Stimulated activated CD4-positive, alpha-beta T cell treated with anti-CD3 and anti-CD28 coated beads, Interleukin-1b, Interleukin-23, amount 100 ng/mL, for 1 hour (primary cell): ENCODE results near the gene PELI2.
A peak's percentile ranks its signal among the peaks of the same experiment; 100 is the strongest.

Source experiments
- DNase-seq, 2 donors: peaks; one replicate each; pipeline ENCODE4 v3.0.0-alpha.2; 2020; ENCODE audit warnings: low read depth in 2 of 2

PELI2 gene

GRCh38 chr14:56299306-56299984 lies 181.2 kb downstream of the PELI2 start:
- no peak for DNase-seq

- DNase-seq = no peak
Observed at GRCh38 chr14:56300495-56300894, 182.3 kb downstream of the PELI2 start.

DNA sequence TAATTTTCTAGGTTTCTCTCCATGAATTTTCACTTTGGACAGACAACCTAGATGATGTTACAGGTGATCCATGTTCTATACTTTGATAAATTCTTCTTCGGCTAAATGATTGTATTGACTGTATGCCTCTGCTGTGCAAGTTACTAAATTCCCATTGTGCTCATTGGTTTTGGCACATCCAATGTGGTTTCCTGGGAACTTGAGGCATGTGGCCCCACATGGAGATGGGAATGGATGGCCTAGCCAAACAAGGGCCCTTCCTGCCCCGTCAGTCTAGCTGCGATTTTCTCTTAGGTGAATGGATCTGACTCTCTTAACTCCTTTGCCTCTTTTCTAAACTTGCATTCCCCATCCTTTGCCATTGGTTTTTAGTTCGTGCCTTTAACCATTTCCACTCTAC lies 186.2 kb downstream of the PELI2 start:
- DNase-seq = no peak

- no peak for DNase-seq
Observed at GRCh38 chr14:56309198-56309597, 191.0 kb downstream of the PELI2 start.

- DNase-seq = no peak
Observed at GRCh38 chr14:56310643-56311042, 192.4 kb downstream of the PELI2 start.

DNA sequence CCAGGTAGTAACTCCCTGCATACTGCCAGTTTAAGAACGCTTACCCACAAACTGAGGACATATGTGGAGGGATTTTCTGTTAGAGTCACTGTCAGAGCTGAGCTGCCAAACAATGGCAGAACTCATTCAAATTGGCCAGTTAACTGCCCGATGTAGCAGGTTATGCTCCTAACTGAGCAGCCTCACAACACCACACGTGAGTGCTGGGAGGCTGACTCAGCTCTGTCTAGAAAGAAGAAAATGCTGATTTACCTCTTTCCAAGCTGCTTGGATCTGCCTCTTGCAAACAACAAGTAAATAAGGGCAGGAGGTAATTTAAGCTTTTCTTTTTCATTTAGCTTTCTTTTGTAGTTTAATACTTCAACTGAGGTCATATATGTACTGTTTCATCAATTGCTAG lies 195.6 kb downstream of the PELI2 start:
- no peak for DNase-seq

GRCh38 chr14:56318393-56319115 lies 200.3 kb downstream of the PELI2 start:
- DNase-seq = no peak

GRCh38 chr14:56321861-56322260 lies 203.7 kb downstream of the PELI2 start:
- DNase-seq = no peak

DNA sequence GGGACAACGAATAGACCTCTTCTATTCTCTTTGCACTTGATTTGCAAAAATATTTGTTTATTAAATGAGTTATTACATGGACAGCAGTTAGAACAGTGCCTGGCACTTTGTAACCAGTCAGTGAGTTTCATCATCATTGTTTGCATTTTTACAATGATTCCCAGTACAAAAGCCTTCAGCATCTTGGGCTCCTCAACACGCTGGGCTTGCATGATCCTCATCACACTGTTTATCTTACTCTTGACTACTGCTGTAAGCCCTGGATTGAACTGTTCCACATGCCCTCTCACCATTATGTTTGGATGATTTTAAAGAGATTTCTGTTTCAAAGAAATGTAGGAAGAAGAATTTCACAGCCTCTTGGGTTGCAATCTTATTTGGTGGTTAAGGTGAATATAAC lies 204.3 kb downstream of the PELI2 start:
- no peak for DNase-seq

- no peak for DNase-seq
Observed at GRCh38 chr14:56324454-56324853, 206.2 kb downstream of the PELI2 start.

DNA sequence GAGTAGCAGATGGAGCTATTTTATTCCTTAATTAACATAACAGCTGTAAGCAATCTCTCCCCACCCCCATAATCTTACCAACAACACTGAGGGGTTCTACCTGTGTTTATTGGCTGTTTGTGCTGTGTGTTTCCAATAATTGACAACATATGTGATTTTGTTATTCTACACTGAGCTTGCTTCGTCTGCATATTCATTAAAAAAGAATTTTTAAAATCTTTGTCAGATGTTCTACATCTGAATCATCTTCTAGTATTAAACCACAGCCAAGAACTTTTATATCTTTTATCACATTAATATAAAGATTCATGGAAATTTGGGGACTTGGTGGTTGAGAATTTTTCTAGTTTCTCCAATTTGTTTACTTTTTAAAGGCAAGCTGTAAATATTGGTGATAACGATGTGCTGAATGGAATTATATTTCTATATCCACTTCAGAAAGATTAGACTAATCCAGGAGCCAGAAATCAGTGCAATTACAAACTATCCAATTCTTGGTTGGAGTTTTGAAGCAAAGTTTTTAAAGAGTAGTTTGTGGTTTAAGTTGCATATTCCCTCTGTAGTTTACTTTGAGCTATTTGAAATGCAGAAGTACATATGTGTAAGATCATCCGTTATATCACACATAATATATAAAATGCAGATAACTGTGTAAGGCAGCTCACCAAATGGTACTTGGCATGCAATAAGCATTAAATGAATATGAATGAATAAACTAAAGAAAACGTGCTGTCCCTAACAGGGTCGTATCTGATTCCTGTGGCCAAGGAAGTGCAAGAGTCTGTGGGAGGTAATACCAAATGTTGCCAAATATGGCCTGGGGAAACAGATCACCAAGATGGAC lies 206.9 kb downstream of the PELI2 start:
- DNase-seq = no peak

DNA sequence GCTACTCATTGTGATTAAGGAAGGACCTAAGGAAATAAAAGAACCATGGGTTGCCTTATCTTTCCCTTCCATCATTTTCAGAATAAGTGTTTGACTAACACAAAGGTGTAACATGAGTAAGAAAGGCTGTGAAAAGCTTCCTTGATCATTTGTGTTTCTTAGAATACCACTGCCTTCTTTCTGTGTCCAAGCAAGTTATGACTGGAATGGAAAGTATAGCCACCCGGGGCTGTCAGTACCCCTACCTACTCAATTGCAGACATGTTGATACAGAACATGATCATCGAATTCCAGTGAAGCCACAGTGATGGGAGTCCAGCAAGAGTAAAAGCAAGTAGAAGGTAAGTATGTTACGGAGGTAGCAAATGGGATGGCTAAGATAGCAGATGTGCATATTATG lies 209.8 kb downstream of the PELI2 start:
- DNase-seq = no peak

GRCh38 chr14:56331592-56332216 lies 213.5 kb downstream of the PELI2 start:
- no peak for DNase-seq

DNA sequence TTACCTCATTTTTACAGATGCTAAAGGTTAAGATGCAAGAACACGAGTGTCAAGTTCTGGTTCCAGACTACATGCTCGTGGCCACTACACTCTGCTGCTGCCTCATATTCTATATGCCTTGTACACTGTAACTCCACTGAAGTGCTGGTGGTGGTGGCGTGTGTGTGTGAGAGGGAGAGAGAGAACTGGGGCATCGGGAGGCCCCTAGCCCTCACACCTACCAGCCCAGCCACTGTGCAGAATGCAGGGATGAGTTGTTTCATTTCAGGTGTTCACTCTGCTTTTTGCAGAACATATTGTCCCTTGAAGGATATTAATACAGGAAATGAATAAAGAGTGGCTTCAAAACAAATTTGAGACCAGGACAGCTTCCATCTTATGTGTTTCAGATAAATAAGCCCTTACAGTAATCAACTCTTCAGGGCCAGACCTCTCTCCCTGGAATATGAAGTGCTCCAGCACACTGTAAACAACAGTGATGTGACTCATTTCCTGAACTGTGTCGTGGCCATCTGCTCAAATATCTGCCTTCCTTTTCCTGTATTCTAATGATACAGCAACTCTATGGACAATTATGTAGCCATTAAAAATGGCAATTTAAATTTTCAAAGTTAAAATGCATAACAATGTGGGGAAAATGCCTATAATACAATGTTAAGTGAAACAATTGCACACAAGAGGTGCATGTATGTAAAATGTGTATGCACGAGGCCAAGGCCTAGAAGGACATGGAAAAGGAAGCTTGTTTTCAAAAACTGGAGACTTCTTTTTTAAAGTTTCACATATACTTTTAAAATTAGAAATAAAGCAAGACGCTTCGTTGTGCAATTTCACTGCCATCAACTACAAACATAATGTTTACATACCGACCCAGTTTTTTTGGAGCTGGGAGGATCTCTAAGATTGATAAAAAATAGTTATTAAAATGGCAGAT lies 215.4 kb downstream of the PELI2 start:
- no peak for DNase-seq

- no peak for DNase-seq
Observed at GRCh38 chr14:56334458-56334857, 216.2 kb downstream of the PELI2 start.

GRCh38 chr14:56338674-56339073 lies 220.5 kb downstream of the PELI2 start:
- DNase-seq = no peak

DNA sequence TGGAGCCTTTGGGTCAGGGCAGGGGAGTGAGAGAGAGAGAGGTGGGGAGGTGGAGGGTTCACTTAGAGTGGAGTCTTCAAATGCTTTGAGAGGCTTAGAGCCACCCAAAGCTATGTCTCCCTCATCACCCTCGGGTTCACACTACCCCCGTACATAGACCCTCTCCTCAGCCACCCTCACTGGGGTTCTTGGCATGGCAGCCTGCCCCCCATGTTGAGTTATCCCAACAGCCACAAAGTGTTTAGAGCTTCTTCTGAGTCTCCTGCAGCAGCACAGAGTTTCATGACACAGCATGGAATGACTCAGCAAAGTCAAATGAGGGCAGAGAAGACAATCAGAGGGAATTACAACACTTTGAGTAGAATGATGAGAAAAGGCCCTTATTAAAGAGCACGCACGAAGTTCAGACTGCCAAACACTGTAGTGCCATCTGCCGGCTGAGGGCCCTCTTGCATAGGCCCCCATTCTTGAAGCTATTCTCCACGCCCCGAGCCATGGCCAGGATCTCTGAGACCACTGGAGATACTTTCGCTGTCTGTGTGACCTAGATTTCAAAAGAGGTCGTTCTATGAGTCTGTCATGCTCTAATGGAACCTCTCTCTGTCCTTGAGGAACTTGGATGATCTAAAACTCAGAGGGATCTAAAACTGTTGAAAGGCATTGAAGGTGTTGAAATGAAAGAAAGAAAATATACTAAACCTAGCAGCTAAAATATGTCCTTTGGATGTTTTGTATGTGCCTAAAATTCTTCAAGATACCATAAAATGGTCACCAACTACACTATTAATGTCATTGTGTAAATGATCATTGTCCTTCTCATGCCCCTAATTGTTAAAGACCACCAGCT lies 221.9 kb downstream of the PELI2 start:
- peak; percentile 7 to 17 for DNase-seq

- DNase-seq = no peak
Observed at GRCh38 chr14:56340932-56341331, 222.7 kb downstream of the PELI2 start.

GRCh38 chr14:56341766-56342493 lies 223.7 kb downstream of the PELI2 start:
- no peak for DNase-seq
